Forelimb muscle (tissue), 1 donor: ENCODE results near the gene AP3D1. TPM values are rescaled to one million over a fixed set of nuclear protein-coding genes. Genes with fewer than 3 reads are reported as not detected.
"Not testable (repeated sequence)": the region's sequence is repeated elsewhere in the genome, so short reads cannot be mapped to it uniquely, and the experiment has no call there.

Experiments
- DNase-seq: peaks from one replicate; pipeline ENCODE4 v3.0.0-alpha.2; 2013; ENCODE audit warnings: low read depth
- polyA plus RNA-seq: library from polyadenylated mRNA; unstranded; fragments of 120-200 nt; gene quantifications from one replicate; pipeline ENCODE4 v1.2.1, GENCODE V29; 2013; ENCODE audit not compliant: insufficient read length

The AP3D1 gene
- polyA plus RNA-seq, 1 donor, result 53.5 TPM

DNA sequence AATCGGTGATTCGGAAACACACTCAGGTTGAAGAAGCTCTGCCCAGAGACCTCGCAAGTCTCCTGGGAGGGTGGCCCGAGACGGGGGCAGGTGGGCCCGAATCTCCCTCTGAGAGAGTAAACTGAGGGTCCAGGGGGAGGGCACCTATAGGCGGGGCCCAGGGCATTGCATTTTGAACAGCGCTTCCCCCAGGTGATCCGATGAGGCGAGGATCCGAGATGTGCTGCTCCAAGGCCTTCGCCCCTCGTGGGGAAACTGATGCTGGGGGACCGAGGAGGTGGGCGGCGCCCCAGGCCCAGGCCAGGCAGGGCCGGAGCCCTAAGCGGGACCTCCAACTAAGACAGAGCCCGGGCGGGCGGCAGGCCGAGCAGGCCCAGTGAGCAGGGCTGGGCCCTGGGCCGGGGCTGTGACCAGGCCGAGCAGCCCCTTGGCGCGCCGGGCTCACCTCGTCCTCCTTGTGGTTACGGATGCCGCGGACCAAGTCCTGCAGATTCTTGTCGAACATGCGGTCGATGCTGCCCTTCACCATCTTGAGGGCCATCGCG lies 500 bp downstream of the AP3D1 start:
- no peak for DNase-seq

DNA sequence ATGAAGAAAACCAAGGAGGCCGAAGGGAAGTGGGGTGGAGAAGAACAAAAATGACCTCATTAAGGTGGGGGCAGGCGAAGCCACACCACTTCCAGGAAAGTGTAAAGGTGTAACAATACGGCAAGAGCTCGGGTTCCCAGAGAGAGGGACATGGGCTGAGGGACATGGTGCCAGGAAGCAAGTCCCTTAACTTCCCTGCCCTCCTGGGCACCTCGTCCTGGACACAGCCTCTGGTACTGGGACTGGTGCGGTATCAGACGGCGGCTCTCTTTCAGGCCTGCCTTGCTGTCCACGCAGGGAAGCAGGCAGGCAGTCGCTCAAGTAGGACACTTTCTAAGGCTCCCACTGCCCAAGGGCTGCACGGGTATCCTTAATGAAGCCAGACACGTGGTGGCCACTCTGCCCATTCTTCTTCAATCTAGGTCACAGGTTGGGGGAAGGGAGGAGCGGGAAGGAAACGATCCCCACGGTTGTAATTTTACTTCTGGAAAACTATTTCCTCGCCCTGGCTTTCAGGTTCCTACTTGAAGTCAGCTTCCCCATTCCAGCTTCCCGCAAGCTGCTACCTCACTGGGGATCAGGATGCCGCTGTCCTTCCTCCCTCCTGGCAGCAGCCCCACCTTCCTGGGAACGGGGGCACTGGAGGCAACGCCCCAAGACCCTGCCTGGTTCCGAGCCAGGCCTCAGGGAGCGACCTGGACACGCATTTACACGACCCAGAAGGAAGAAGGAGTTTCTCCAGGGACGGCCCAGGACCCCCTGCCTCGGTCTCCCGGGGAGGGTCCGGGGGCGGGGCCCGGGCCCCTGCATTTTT lies 1.2 kb downstream of the AP3D1 start:
- no peak for DNase-seq

DNA sequence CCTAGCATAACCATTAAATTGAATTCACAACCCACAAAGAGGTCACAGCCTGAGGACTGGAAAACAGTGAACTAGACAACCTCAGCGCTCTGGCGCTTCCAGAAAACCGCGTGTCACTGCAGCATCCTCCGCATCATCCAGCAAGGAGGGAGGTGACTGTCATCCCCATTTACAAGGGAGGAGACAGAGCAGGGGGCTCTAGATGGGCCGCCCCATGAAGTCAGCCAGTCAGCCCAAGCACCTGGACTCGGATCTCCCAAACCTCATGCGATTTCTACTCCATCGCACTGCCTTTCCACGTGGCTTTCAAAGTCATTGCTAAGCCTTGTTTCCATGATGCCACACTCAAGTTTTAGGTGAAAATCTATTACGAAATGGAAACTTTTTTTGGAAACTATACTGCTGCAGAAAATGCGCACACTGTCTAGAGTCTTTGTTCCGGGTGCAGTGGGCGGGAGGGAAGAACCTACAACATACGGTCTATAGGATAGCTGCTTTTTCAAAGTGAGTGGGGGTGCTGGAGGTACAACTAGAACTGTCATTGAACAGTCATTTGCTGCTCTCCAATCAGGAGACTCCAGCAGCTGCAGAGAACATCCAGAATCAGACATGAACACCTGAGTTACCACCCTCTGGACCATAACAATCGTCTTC lies 2.8 kb downstream of the AP3D1 start:
- DNase-seq, result no peak

DNA sequence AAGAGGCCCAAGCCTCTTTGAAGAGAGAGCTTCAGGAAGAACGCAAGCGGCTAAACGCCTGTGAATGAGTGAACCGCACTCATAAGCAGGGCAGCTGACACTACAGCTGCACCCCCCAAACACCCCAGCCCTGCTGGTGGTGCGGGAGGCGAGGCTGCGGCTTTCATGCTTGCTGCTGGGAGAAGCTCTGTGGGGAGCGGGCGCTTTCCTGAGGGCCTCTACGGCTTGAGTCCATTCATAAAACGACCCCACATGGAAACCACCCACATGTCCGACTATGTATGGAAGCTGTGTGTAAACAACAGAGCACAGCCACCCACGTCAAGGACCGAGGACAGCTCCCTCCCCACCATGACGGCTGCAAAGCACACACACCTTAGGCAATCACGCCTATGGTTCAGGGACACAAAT lies 5.5 kb downstream of the AP3D1 start:
- no peak for DNase-seq

DNA sequence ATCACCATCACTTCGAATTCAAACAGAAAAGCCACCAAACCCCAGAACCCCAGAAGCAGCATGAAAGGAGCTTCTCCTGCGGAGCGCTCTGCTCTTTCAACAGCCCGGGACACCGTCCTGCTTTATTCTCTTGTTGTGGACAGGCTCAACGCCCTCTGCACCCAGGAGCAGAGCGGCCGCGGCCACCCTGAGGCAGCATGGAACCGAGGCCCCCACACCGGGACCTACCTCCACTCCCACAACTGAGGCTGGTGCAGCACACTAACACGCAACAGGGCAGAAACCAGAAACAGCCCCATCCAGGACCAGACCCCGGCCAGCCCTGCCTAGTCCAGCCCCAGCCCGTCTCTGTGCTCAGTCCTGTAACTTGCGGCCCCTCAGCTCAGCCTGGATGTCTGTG lies 7.2 kb downstream of the AP3D1 start:
- no peak for DNase-seq

DNA sequence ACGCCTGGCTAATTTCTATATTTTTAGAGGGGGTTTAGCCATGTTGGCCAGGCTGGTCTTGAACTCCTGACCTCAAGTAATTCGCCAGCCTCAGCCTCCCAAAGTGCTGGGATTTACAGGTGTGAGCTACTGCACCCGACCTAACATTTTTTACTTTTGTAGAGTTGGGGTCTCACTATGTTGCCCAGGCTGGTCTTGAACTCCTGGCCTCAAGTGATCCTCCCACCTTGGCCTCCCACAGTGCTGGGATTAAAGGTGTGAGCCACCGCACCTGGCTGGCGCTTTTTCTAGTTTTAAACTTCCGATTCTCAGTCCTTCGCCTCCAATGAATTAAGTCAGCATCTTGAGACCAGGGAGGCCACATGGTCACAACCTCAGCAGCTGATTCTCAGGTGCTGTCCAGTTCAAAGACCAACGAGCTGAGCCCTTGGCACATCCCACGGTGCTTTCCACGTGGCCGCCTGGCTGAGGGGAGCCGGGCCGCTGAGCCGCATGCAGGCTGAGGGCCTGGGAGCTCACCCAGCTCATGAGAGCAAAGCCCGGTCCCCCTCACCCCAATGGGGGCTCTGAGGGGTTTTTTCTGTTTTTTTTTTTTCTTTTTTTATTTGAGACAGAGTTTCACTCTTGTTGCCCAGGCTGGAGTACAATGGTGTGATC lies 9.1 kb downstream of the AP3D1 start:
- no peak for DNase-seq

DNA sequence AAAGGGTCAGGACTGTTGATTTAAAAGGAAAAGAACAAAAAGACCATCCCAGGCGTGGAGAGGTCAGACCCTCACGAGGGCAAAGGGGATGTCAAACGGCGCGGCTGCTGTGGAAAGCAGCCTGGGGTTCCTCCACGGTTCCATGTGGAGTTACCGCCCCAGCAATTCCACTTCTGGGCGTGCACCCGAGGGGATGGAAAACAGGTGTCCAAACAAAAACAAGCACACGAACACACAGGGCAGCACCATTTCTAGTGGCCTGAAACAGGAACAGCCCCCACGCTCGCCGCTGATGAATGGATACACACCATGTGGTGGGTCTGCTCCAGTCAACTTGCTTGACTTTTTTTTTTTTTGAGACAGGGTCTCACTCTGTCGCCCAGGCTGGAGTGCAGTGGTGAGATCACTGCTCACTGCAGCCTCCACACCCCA lies 11.2 kb downstream of the AP3D1 start:
- DNase-seq, result no peak

DNA sequence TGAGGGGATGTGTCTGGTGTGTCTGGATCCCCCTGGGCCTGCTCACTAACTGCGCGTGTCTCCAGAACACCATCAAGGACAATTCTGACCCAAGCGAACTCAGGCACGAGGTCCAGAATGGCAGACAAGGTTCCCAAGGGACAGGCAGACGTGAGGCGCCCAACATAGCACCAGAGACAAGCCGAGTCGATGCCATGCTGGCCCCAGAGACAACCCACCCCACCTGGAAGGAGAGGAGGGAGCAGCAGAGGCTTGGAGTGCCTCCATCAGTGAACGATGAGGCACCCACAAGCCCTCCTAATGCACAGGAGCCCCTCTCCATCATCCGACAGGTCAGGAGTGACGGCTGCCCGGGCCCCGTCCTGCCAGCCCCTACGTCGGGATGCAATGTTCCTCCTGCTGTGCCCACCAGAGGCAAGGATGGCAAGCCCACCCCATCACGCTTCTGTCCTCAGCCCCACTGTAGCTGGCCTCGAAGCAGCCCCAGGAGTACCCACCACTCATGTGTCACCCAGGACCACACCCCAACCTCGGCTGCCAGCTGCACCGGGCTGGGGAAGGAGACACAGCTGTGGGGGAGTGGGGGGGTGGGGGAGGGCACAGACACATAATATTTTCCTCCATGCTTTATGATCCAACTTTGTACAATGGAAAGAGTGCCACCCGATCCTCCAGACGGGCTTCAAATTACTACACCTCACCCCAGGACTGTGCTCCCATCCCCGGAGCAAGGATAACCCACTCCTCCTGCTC lies 11.8 kb downstream of the AP3D1 start:
- DNase-seq, result no peak

DNA sequence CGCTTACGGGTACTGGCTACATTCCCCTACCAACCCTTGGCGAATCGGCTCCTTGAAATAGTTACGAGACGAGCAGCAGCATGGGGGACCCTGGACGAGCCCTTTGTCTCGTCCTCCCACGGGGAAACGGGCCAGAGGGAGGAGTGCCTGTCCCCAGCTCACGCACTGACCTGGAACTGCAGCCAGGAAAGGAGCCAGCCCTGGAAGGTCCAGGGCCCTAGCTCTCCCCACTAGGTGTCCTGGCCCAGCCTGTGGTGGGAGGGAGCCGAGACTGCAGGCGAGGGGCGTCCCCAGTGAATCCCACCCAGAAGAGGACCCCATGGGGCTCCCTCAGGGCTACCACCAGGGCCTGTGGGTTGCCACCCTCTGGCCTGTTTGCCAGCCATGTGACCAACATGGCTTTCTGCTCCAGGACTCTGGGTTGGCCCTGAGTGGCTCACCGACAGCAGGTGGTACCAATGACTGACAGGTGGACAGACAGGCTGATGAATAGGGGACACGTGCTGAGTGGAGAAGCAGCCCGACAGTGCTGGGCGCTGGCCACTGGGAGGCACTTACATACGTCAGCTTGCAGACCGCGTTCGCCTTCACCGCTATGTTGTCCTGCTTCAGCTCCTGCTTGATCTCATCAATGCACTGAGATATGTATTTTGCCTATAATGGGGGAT lies 13.2 kb downstream of the AP3D1 start:
- DNase-seq, result no peak

DNA sequence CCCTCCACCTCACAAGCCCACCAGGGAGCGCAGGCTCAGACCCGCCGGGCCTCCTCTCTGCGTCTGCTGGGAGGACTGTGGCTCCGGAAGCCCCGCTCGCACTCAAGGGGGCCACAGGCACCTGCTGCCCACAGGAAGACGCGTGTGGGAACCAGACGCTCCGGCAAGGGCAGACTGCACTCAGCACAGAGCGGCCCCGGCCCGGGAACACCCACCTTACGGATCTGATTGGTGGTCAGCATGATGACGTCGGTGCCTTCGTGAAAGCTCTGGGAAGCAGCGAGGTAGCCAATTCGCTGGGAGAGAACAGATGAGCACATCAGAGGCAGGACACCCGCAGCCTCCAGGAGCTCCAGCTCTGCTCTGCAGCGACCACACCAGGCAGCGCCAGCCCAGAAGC lies 14.6 kb downstream of the AP3D1 start:
- no peak for DNase-seq

DNA sequence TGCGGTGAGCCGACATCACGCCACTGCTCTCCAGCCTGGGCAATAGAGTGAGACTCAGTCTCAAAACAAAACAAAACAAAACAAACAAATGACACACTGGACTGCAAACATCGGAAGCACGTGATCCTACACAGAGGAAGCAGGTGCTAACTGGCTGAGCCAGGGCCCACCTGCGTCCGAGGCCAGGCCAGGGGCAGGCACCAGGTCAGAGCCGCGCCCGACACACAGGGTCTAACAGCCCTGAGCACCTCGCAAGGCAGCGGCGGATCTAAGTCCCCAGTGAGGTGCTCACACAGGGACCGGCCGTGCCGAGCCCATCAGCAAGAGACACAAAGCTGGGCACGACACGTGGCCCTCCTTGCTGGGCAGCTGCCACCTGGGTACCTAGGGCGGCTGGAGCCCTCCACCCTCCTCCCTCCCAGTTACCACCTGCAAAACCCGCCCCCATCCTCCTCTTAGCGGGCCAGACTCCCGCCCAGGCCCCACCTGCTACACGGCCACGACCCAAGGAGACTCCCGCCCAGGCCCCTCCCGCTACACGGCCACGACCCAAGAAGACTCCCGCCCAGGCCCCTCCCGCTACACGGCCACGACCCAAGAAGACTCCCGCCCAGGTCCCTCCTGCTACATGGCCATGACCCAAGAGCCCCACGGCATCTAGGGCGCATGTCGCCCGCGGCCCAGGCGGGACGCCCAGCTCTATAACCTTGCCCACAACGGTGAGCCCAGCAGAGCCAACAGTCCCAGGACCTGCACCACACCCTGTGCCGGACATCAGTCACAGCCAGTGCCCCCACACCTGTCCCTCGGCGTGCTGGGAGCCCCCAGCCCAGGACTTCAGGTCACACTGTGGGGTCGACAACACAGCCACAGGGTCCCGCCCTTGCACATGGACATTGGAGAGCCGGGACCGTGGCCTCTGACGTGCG lies 15.6 kb downstream of the AP3D1 start:
- no peak for DNase-seq

DNA sequence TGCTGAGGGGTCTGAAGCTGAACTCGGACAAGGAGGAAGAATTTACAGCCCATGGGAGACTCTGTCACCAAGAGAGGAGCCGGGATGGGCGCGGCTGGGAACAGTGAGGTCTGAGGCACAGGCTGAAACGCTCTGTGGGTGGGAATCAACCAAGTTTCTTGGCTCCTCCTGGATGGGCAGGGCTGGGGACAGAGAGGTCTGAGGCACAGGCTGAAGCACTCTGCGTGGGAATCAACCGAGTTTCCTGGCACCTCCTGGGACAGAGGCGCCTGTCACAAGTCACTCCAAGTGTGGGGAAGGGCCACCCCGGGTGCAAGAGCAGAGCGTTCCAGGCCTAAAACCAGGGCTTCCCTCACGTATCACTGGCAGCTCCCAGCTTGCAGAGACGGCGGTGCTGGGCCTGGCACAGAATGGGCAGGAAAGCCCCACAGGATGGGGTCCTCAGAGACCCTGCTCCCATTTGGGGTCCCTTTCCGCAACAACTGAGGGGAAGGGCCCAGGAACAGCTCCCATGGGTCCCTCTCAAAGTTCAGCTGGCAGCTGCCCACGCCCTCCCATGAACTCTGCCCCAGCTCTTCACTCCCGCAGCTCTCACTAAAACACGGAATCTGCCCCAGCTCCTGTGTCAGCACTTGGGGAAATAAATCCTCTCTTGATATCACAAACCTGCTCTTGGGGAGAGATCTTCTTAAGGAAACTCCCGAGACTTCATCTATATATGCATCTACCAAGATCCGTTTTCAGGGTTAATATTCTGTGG lies 18.5 kb downstream of the AP3D1 start:
- no peak for DNase-seq

DNA sequence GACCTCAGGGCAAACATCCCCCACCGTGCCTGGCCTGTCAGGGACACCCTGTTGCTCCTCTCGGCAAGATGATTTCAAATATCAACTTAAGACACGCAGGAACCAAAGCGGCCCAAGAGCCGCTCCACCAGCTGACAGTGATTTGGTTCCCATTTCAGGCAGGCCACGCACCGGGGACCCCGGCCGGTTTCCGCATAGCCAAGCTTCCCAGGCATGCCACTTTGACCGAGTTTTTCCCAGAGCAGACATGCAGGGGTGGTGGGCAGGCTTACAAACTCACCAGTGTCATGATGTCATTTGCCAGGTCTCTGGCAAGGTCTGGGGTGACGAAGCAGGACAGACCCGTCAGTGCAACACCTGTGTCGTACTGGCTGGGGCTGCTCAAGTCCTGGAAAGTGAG lies 19.2 kb downstream of the AP3D1 start:
- DNase-seq, result no peak

DNA sequence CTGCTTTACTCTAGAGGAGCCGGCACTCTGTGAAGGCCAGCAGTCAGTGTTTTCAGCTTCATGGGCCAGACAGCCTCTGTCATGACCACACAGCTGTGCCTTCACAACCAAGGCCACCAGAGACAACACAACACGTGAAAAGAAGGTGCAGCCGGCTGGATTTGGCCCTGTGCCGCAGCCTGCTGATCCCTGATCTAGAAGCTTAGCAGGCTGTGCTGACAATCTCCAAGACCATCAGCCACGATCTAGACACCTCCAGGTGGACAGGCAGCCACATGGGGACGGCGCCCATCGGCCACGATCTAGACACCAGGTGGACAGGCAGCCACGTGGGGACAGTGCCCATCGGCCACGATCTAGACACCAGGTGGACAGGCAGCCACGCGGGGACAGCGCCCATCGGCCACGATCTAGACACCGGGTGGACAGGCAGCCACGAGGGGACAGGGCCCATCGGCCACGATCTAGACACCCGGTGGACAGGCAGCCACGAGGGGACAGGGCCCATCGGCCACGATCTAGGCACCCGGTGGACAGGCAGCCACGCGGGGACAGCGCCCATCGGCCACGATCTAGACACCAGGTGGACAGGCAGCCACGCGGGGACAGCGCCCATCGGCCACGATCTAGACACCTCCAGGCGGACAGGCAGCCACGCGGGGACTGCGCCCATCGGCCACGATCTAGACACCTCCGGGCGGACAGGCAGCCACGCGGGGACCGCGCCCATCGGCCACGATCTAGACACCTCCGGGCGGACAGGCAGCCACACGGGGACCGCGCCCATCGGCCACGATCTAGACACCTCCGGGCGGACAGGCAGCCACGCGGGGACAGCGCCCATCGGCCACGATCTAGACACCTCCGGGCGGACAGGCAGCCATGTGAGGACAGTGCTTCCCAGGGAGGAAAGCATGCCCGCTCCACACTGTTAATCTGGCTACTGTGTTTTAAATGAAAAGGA lies 20.1 kb downstream of the AP3D1 start:
- not testable (repeated sequence) for DNase-seq

DNA sequence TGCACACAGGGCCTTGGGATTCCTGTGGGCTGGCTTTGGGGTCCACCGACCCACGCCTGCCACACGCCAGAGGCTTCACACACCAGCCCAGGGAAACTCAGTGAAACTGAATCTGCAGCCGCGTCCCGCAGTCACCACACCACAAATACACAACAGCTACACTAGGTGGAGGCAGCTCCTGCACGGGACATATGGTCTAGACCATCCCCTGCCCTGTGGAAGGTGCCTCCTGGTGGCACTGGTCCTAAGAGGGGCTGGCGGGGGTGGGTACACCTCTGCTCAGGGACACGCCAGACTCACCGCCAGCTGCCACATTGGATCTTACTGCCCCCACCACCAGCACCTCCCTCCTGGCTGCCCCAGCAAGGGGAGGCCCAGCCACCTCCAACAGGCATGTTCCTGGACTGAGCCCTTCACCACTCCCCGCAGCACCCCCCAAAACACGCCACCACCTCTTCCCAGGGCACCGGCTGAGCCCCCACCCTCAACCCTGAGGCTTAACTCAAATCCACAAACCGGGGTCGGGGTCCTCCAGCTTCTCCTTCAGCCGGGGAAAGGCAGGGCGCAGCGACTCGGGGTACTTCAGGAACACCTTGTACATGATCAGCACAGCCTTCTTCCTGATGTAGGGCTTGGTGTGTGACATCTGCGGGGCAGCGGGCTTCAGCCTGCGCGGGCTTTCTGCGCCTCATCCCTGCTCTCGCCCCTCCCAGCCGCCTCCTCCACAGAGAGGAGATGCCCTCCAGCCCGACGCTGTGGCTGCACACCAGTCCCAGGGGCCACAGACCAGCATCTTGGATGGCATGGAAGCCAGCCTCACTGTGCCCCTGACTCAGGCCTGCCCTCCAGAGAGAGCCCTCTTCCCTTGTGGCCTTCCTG lies 21.2 kb downstream of the AP3D1 start:
- no peak for DNase-seq

DNA sequence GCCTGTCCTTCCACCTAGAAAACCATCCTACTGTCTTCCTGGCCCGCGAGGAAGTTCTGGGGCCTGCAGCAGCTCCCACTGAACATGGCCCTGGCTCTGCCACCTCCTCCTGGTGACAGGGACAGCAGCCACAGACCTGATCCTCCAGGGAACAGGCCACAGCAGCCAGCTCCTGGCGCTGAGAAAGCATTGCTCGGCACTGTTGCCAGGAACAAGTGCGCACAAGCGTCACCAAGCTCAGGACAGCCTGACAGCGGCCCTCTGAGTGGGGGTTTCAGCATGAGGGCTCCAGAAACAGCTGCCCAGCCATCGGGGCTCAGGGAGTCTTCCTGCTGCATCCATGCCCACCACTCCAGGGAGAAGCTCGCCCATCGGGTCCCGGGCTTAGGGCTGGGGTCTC lies 21.9 kb downstream of the AP3D1 start:
- DNase-seq, result no peak

DNA sequence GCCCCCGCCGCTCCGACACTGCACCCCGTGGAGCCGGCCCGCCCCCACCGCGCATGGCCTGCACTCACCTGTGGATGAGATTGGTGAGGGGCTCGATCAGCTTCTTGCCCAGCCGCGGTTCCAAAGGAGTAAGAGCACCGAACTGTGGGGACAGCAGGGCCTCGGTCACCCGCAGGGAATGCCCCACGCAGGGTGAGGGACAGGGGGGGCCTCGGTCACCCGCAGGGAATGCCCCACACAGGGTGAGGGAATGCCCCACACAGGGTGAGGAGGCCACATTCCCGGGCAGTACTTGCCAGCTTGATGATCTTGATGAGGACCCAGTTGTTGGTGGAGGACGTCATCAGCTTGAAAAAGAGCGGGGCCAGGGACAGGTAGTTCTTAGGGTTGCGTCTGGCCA lies 22.3 kb downstream of the AP3D1 start:
- DNase-seq, result no peak
